ENCODE results near the gene RPP25L.

RPP25L gene

GRCh38 chr9:34611811-34612787 is at the start of gene RPP25L:
Gene RPP25L (minus strand): TSS chr9:34612097. CDS start chr9:34611296, 801 bp downstream.
- no peak within 1 kb of the TSS for H3K27ac ChIP-seq (ENCODE audit: low read depth, low read length)
- no peaks in the 10 kb centered on the region for H3K27me3 ChIP-seq (ENCODE audit: control insufficient read depth in 1 of 2, insufficient read depth in 2 of 2, low read length in 2 of 2)
- peaks cover 30% of the 10 kb centered on the region in 2 donors for H3K4me1 ChIP-seq (ENCODE audit: control insufficient read depth in 1 of 2, insufficient read depth in 2 of 2, low read length in 2 of 2)
- peak within 1 kb of the TSS; percentile 87 to 96 for H3K4me3 ChIP-seq (ENCODE audit: low read depth in 1 of 2, low read length in 2 of 2)
- no peaks in the 10 kb centered on the region for H3K9me3 ChIP-seq (ENCODE audit: control insufficient read depth in 1 of 2, low read length in 2 of 2)
- H3K9ac ChIP-seq (ENCODE audit: low read depth in 1 of 2, low read length in 2 of 2), result peak within 1 kb of the TSS; percentile 97 to 98
- peaks cover 13 to 35% of the 10 kb centered on the region in 2 donors for H3K36me3 ChIP-seq (ENCODE audit: control insufficient read depth in 1 of 2, insufficient read depth in 2 of 2, low read length in 2 of 2)

GRCh38 chr9:34659592-34660253 is 47.8 kb upstream of the RPP25L start:
- Histone ChIP-seq H3K4me1 (ENCODE audit: control insufficient read depth in 1 of 2, insufficient read depth in 2 of 2, low read length in 2 of 2) (peaks cover 18 to 23% of the 10 kb centered on the region in 2 donors), H3K9ac (ENCODE audit: low read depth in 1 of 2, low read length in 2 of 2) (no peak overlapping the region), H3K27ac (ENCODE audit: low read depth, low read length) (no peak overlapping the region), H3K9me3 (ENCODE audit: control insufficient read depth in 1 of 2, low read length in 2 of 2) (no peaks in the 10 kb centered on the region), H3K36me3 (ENCODE audit: control insufficient read depth in 1 of 2, insufficient read depth in 2 of 2, low read length in 2 of 2) (no peaks in the 10 kb centered on the region), H3K27me3 (ENCODE audit: control insufficient read depth in 1 of 2, insufficient read depth in 2 of 2, low read length in 2 of 2) (no peaks in the 10 kb centered on the region), H3K4me3 (ENCODE audit: low read depth in 1 of 2, low read length in 2 of 2) (no peak overlapping the region)

- Histone ChIP-seq H3K9ac (ENCODE audit: low read depth in 1 of 2, low read length in 2 of 2) (no peak overlapping the region), H3K4me1 (ENCODE audit: control insufficient read depth in 1 of 2, insufficient read depth in 2 of 2, low read length in 2 of 2) (peaks cover 12 to 19% of the 10 kb centered on the region in 2 donors)
These were observed 46.6 kb upstream of the RPP25L start for GRCh38 chr9:34658461-34658860.

GRCh38 chr9:34656992-34657391 is 45.1 kb upstream of the RPP25L start:
- Histone ChIP-seq H3K9me3 (ENCODE audit: control insufficient read depth in 1 of 2, low read length in 2 of 2) (no peaks in the 10 kb centered on the region), H3K4me3 (ENCODE audit: low read depth in 1 of 2, low read length in 2 of 2) (no peak overlapping the region), H3K27ac (ENCODE audit: low read depth, low read length) (no peak overlapping the region), H3K36me3 (ENCODE audit: control insufficient read depth in 1 of 2, insufficient read depth in 2 of 2, low read length in 2 of 2) (no peaks in the 10 kb centered on the region), H3K9ac (ENCODE audit: low read depth in 1 of 2, low read length in 2 of 2) (no peak overlapping the region), H3K4me1 (ENCODE audit: control insufficient read depth in 1 of 2, insufficient read depth in 2 of 2, low read length in 2 of 2) (peaks cover 25 to 34% of the 10 kb centered on the region in 2 donors), H3K27me3 (ENCODE audit: control insufficient read depth in 1 of 2, insufficient read depth in 2 of 2, low read length in 2 of 2) (no peaks in the 10 kb centered on the region)

More at GRCh38 chr9:34658461-34658860, 46.6 kb upstream of the RPP25L start:
- Histone ChIP-seq H3K27ac (ENCODE audit: low read depth, low read length) (no peak overlapping the region), H3K9me3 (ENCODE audit: control insufficient read depth in 1 of 2, low read length in 2 of 2) (no peaks in the 10 kb centered on the region), H3K36me3 (ENCODE audit: control insufficient read depth in 1 of 2, insufficient read depth in 2 of 2, low read length in 2 of 2) (no peaks in the 10 kb centered on the region), H3K27me3 (ENCODE audit: control insufficient read depth in 1 of 2, insufficient read depth in 2 of 2, low read length in 2 of 2) (no peaks in the 10 kb centered on the region), H3K4me3 (ENCODE audit: low read depth in 1 of 2, low read length in 2 of 2) (no peak overlapping the region)

- no peaks in the 10 kb centered on the region for H3K9me3 ChIP-seq (ENCODE audit: control insufficient read depth in 1 of 2, low read length in 2 of 2)
- peaks cover 36 to 44% of the 10 kb centered on the region in 2 donors for H3K4me1 ChIP-seq (ENCODE audit: control insufficient read depth in 1 of 2, insufficient read depth in 2 of 2, low read length in 2 of 2)
- H3K36me3 ChIP-seq (ENCODE audit: control insufficient read depth in 1 of 2, insufficient read depth in 2 of 2, low read length in 2 of 2), result peaks cover 0 to 4% of the 10 kb centered on the region in 2 donors
- H3K27ac ChIP-seq (ENCODE audit: low read depth, low read length), result no peak overlapping the region
- H3K4me3 ChIP-seq (ENCODE audit: low read depth in 1 of 2, low read length in 2 of 2), result no peak overlapping the region
- no peaks in the 10 kb centered on the region for H3K27me3 ChIP-seq (ENCODE audit: control insufficient read depth in 1 of 2, insufficient read depth in 2 of 2, low read length in 2 of 2)
- H3K9ac ChIP-seq (ENCODE audit: low read depth in 1 of 2, low read length in 2 of 2), result no peak overlapping the region
These were observed 43.5 kb upstream of the RPP25L start for GRCh38 chr9:34655394-34655793.

GRCh38 chr9:34654323-34655051 is 42.6 kb upstream of the RPP25L start:
- H3K27ac ChIP-seq (ENCODE audit: low read depth, low read length), result no peak overlapping the region
- no peaks in the 10 kb centered on the region for H3K9me3 ChIP-seq (ENCODE audit: control insufficient read depth in 1 of 2, low read length in 2 of 2)
- peaks cover 31 to 35% of the 10 kb centered on the region in 2 donors for H3K4me1 ChIP-seq (ENCODE audit: control insufficient read depth in 1 of 2, insufficient read depth in 2 of 2, low read length in 2 of 2)
- H3K9ac ChIP-seq (ENCODE audit: low read depth in 1 of 2, low read length in 2 of 2), result no peak overlapping the region
- no peaks in the 10 kb centered on the region for H3K27me3 ChIP-seq (ENCODE audit: control insufficient read depth in 1 of 2, insufficient read depth in 2 of 2, low read length in 2 of 2)
- H3K36me3 ChIP-seq (ENCODE audit: control insufficient read depth in 1 of 2, insufficient read depth in 2 of 2, low read length in 2 of 2), result peaks cover 2 to 13% of the 10 kb centered on the region in 2 donors
- no peak overlapping the region for H3K4me3 ChIP-seq (ENCODE audit: low read depth in 1 of 2, low read length in 2 of 2)

- H3K4me3 ChIP-seq (ENCODE audit: low read depth in 1 of 2, low read length in 2 of 2), result peak overlapping the region in 1 of 2 donors; percentile 10
- H3K4me1 ChIP-seq (ENCODE audit: control insufficient read depth in 1 of 2, insufficient read depth in 2 of 2, low read length in 2 of 2), result peaks cover 31 to 32% of the 10 kb centered on the region in 2 donors
- peak overlapping the region in 1 of 2 donors; percentile 45 for H3K9ac ChIP-seq (ENCODE audit: low read depth in 1 of 2, low read length in 2 of 2)
These were observed 41.5 kb upstream of the RPP25L start for GRCh38 chr9:34653151-34654072.

GRCh38 chr9:34652602-34653000 is 40.7 kb upstream of the RPP25L start:
- no peaks in the 10 kb centered on the region for H3K27me3 ChIP-seq (ENCODE audit: control insufficient read depth in 1 of 2, insufficient read depth in 2 of 2, low read length in 2 of 2)
- H3K4me3 ChIP-seq (ENCODE audit: low read depth in 1 of 2, low read length in 2 of 2), result peak overlapping the region; percentile 65 to 66
- peak overlapping the region; percentile 80 for H3K27ac ChIP-seq (ENCODE audit: low read depth, low read length)
- H3K9ac ChIP-seq (ENCODE audit: low read depth in 1 of 2, low read length in 2 of 2), result peak overlapping the region in 1 of 2 donors; percentile 45
- H3K36me3 ChIP-seq (ENCODE audit: control insufficient read depth in 1 of 2, insufficient read depth in 2 of 2, low read length in 2 of 2), result peaks cover 17 to 28% of the 10 kb centered on the region in 2 donors
- no peaks in the 10 kb centered on the region for H3K9me3 ChIP-seq (ENCODE audit: control insufficient read depth in 1 of 2, low read length in 2 of 2)
- peaks cover 38 to 39% of the 10 kb centered on the region in 2 donors for H3K4me1 ChIP-seq (ENCODE audit: control insufficient read depth in 1 of 2, insufficient read depth in 2 of 2, low read length in 2 of 2)

More at GRCh38 chr9:34653151-34654072, 41.5 kb upstream of the RPP25L start:
- peaks cover 13 to 24% of the 10 kb centered on the region in 2 donors for H3K36me3 ChIP-seq (ENCODE audit: control insufficient read depth in 1 of 2, insufficient read depth in 2 of 2, low read length in 2 of 2)
- H3K27me3 ChIP-seq (ENCODE audit: control insufficient read depth in 1 of 2, insufficient read depth in 2 of 2, low read length in 2 of 2), result no peaks in the 10 kb centered on the region
- no peaks in the 10 kb centered on the region for H3K9me3 ChIP-seq (ENCODE audit: control insufficient read depth in 1 of 2, low read length in 2 of 2)
- H3K27ac ChIP-seq (ENCODE audit: low read depth, low read length), result no peak overlapping the region

All from duodenal mucosa (tissue), 2 donors.